GM21360 (cell line): ENCODE measurements around the gene HNRNPC.
"Not testable (repeated sequence)": the region's sequence is repeated elsewhere in the genome, so short reads cannot be mapped to it uniquely, and the experiment has no call there.

ENCODE experiments used
- ATAC-seq: cut with Tn5 transposase; IDR thresholded peaks from one replicate; pipeline ENCODE4 v1.9.1; 2021; ENCODE audit warnings: mild to moderate bottlenecking, moderate library complexity; ENCODE audit not compliant: unreplicated experiment

The HNRNPC gene

DNA sequence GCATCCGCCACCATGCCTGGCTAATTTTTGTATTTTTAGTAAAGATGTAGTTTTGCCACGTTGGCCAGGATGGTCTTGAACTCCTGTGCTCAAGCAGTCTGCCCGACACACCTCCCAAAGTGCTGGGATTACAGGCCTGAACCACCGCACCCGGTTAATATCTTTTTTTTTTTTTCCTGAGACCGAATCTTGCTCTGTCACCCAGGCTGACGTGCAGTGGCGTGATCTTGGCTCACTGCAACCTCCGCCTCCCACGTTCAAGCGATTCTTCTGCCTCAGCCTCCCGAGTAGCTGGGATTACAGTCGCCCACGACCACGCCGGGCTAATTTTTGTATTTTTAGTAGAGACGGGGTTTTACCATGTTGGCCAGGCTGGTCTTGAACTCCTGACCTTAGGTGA, 3.4 kb upstream of the HNRNPC start:
- not testable (repeated sequence) for ATAC-seq

- ATAC-seq, result no peak
These were observed 508 bp downstream of the HNRNPC start for GRCh38 chr14:21268617-21269251.

GRCh38 chr14:21267886-21268616, 1.2 kb downstream of the HNRNPC start:
- no peak for ATAC-seq

GRCh38 chr14:21267431-21267845, 1.8 kb downstream of the HNRNPC start:
- no peak for ATAC-seq

DNA sequence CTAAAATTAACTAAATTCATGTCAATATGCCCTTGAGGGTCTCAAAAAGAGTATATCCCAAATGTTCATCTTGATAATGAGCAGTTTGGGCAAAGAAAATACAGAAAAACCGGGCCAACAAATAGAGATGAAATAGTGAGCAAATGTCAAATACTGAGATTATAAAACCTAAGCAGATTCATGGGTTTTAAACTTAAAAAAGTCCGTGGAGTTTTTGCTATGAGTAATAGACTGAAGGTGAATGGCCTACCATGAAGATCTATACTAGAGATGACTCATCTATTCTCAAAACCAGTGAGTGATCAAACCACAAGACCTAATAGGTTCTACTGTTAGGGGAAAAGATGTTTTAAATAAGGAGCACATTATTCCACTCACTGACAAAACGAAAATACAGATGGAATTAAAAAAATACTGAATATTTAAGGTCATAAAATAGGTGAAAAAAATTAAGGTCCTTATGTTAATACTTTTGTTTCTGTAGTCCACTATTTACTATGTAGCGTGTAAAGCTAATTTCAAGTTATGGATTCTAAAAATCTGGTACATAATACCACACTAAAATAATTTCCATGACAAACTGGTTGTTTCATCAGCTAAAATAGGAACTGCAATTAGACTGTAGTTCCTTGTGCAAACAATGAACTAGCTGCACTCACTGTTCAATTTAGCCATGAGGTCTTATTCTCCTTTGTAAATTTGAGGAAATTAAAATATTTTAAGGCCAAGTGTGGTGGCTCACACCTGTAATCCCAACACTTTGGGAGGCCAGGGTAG, 5.0 kb downstream of the HNRNPC start:
- peak; percentile 66 for ATAC-seq

- ATAC-seq, result no peak
These were observed 5.8 kb downstream of the HNRNPC start for GRCh38 chr14:21263284-21264024.

DNA sequence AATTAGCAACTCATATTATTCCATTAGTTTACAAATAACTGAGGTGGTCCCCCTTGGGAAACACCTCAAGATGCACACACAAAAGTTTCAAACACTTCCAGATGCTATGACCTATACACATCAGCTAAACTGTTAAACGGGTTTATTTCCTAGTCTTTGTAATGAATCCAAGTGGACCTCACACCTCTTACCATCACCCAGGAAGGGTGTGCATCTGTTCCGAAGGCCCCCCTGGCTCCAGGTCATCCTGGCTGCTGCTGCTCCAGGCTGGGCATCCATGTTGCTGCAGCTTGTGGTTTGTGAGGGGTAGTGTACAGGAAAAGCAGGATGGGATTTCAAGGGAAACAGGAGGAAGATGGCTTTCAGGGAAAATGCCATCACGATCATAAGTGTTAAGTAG, 6.8 kb downstream of the HNRNPC start:
- no peak for ATAC-seq

DNA sequence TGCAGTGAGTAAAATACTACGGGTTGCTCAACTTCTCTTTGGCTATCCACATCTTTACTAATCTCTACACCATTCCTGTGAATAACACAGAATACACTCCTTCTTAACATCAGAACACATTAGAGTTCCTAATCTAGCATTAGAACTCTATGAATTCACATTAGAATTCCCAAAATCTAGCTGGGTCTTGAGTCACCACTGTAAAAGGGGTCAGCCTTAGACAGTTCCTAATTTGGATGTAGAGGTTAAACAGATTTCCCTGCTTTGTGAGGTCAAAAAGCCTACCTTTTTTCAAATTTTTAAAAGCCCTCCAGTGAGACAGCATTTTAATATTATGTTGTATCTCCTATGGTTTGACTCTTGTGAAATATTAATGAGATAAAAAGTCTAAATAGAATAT, 7.4 kb downstream of the HNRNPC start:
- ATAC-seq, result no peak

GRCh38 chr14:21258889-21259787, 10.1 kb downstream of the HNRNPC start:
- no peak for ATAC-seq

- no peak for ATAC-seq
These were observed 11.0 kb downstream of the HNRNPC start for GRCh38 chr14:21258005-21258888.

DNA sequence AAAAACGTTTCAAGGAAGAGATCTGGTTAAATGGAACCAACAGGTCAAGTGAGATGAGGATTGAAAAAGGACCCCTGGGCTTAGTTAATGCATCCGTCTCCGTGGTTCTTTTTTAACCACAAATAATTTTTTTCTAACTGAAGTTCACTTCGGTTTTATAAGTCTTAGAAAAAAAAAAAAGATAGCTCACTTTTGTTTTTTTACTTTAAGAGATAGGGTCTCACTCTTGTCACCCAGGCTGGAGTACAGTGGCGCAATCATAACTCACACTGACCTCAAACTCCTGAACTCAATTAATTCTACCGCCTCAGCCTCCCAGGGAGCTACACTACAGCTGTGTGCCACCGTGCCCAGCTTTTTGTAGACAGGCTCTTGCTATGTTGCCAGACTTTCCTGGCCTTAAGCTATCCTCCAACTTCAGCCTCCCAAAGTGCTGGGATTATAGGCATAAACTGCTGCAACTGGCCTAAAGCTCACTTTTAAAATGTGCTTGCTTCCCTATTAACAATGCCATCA, 11.8 kb downstream of the HNRNPC start:
- no peak for ATAC-seq

DNA sequence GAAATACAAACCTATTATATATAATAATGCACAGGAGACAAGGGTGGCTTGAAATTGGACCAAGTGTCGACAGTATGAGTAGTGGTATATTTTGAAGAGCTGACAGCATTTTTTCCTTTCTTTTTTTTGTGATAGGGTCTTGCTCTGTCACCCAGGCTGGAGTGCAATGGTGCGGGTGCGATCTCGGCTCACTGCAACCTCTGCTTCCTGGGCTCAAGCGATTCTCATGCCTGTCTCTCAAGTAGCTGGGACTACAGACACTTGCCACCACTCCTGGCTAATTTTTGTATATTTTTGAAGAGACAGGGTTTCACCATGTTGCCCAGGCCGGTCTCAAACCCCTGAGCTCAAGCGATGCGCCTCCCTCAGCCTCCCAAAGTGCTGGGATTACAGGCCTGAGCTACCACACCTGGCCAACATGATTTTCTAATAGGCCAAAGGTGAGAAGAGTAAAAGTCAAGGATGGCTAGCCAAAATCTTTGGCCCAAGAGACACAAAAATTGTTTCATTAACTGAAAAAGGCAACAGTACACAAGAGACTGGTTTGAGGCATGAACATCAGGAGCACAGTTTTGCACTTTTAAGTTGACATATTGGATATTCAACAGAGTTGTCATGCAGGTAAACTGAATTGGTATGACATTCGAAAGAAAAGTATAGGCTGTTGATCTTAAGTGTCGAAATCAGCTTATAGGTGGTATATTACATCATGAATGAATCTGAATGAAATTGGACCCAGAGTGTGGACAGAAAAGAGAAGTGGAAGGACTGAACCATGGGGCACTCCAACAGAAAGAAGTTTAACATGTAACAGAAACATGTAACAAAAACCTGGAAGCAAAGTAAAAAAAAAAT, 12.5 kb downstream of the HNRNPC start:
- ATAC-seq, result no peak

DNA sequence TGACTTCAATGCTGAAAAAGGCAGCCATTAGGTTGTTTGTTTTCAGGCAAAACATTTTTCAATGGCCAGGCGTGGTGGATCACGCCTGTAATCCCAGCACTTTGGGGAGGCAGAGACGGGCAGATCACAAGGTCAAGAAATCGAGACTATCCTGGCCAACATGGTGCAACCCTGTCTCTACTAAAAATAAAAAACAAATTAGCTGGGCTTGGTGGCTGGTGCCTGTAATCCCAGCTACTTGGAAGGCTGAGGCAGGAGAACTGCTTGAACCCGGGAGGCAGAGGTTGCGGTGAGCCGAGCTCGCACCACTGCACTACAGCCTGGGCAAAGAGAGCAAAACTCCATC, 13.2 kb downstream of the HNRNPC start:
- not testable (repeated sequence) for ATAC-seq

- ATAC-seq, result no peak
These were observed 13.7 kb downstream of the HNRNPC start for GRCh38 chr14:21255385-21256101.

DNA sequence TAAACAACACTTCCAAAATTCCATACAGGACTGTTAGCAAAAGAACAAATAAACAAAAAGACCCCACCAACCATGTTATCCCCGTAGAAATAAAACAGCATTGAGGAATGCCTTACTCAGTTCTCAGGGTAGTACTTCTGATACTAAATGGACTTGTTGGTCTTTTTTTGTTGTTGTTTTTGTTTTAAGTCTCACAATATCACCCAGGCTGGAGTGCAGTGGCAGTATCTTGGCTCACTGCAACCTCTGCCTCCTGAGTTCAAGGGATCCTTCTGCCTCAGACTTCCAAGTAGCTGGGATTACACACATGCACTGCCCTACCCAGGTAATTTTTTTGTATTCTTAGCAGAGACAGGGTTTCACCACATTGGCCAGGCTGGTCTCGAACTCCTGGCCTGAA, 17.1 kb downstream of the HNRNPC start:
- no peak for ATAC-seq

DNA sequence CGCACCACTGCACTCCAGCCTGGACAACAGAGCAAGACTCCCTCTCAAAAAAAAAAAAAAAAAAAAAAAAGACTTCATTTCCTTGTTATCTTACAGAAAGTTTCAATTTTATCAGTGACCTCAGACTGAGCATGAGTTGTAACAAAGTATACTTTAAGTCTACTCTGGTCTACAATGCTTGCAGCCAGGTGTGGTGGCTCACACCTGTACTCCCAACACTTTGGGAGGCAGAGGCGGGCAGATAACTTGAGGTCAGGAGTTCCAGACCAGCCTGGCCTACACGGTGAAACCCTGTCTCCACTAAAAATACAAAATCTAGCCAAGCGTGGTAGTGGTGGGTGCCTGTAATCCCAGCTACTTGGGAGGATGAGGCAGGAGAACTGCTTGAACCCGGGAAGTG, 18.0 kb downstream of the HNRNPC start:
- ATAC-seq, result no peak

- ATAC-seq, result no peak
These were observed 20.4 kb downstream of the HNRNPC start for GRCh38 chr14:21248739-21249411.
